ENCODE data around the gene DOHH.

Gene DOHH

DNA sequence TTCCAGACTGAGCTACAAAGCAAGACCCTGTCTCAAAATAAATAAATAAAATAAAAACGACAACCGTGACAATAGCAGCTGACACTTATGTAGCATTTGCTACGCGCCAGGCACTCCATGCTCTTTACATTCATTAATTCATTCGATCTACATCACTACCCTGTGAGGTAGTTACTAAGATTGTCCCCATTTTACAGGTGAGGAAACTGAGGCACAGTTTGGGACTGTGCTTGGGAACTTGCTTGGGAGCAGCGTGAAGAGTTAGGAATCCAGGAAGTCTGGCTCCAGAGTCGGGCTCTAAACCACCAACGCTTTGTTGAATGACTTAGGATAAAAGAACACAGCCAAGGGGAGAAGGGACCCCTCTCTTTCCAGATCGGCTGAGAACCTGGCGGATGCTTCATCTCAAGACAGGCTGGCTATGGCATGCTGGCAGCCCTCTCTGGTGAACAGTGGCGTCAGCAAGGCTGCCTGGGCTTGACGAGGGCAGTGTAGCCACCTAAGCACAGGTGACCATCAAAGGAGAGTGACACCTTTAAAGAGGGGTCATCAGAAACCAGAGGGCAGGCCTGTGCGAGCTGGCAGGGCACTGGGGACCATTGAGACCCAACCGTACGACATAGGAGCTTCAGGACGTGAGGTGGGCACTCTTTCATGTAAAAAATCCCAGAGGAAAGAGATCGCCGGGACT, 591 bp downstream of the DOHH start:
- Histone ChIP-seq H3K27me3 (ENCODE audit: insufficient read depth, low read length) (no peaks in the 10 kb centered on the region), H3K4me3 (ENCODE audit: low read depth, low read length) (peak overlapping the region; percentile 95), H3K36me3 (ENCODE audit: insufficient read depth, low read length) (no peaks in the 10 kb centered on the region), H3K79me2 (ENCODE audit: control insufficient read depth, insufficient read depth, low read length, unreplicated experiment) (peaks cover 24% of the 10 kb centered on the region), H3K27ac (ENCODE audit: low read depth, low read length) (peak overlapping the region; percentile 90), H2AFZ (ENCODE audit: low read length, unreplicated experiment) (peak overlapping the region; percentile 83), H3K4me1 (ENCODE audit: control insufficient read depth, insufficient read depth, low read length, unreplicated experiment) (no peaks in the 10 kb centered on the region)

DNA sequence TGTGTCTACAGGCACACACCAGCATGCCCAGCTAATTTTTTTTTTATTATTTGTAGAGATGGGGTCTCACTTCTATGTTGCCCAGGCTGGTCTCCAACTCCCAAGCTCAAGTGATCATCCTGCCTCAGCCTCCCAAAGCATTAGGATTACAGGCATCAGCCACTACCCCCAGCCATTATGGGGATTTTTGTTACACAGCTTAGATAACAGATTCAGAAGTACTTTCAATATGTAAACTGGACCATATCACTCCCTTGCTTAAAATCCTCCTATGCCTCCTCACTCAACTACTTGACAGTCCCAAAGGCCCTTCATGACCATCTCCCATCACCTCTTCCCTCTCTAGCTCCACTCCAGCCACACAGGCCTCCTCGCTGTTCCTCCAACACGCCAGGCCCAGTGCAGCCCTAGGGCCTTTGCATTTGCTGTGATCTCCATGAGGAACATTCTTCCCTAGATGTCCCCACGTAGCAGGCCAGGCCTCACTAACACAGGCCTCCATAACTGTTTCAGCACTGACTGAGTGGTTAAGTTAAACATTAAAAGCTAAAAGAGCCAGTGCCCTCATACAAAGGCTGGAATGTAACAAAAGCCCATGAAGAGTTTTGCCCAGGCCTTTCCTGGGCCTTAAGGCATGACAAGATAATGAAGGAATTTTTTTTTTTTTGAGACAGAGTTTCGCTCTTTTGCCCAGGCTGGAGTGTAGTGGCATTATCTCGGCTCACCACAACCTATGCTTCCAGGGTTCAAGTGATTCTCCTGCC, 2.5 kb downstream of the DOHH start:
- no peak overlapping the region for H2AFZ ChIP-seq (ENCODE audit: low read length, unreplicated experiment)
- no peaks in the 10 kb centered on the region for H3K27me3 ChIP-seq (ENCODE audit: insufficient read depth, low read length)
- H3K79me2 ChIP-seq (ENCODE audit: control insufficient read depth, insufficient read depth, low read length, unreplicated experiment) = peaks cover 24% of the 10 kb centered on the region
- no peaks in the 10 kb centered on the region for H3K4me1 ChIP-seq (ENCODE audit: control insufficient read depth, insufficient read depth, low read length, unreplicated experiment)
- H3K36me3 ChIP-seq (ENCODE audit: insufficient read depth, low read length) = 0 out of 2 replicates have a peak, but pooled peaks cover 3% of the 10 kb centered on the region
- no peak overlapping the region for H3K4me3 ChIP-seq (ENCODE audit: low read depth, low read length)
- H3K27ac ChIP-seq (ENCODE audit: low read depth, low read length) = no peak overlapping the region

DNA sequence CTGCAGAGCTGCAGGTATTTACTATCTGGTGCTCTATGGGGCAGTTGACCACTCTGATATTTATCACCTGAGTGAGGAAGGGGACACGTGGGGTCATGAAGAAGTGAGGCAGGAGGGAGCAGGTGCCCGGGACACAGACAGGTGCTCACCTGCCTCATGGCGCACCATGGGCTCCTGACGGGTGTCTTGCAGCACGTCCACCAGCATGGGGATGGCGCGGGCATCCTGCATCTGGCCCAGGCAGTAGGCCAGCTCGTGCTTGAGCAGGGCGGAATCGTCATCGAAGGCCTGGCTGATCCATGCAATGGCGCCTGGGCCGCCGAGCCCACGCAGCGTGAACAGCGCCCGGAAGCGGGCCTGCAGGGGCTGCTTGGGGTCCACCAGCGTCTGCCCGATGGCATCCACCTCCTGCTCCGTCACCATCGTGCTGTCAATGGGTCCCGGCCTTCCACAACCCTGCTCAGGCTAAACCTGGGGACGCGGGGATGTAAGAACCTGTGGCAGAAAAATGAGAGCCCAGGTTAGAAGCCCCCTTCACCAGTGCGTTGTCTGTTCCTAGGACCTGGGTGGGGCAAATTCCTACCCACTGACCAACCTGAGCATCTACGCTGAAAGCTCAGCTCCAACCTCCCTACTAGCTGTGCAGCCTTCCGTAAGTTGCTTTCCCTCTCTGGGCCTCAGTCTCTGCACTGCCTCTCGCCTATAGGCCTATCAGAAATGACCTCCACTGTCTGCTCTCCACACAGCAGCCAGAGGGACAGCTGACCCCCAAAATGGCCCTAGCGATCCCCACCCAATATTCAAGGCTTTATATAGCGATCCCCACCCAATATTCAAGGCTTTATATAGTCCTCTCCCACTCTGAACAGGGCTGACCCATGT, 3.8 kb downstream of the DOHH start:
- Histone ChIP-seq H3K79me2 (ENCODE audit: control insufficient read depth, insufficient read depth, low read length, unreplicated experiment) (peaks cover 24% of the 10 kb centered on the region), H3K4me3 (ENCODE audit: low read depth, low read length) (no peak overlapping the region), H3K36me3 (ENCODE audit: insufficient read depth, low read length) (0 out of 2 replicates have a peak, but pooled peaks cover 3% of the 10 kb centered on the region), H2AFZ (ENCODE audit: low read length, unreplicated experiment) (no peak overlapping the region), H3K27ac (ENCODE audit: low read depth, low read length) (no peak overlapping the region), H3K27me3 (ENCODE audit: insufficient read depth, low read length) (no peaks in the 10 kb centered on the region), H3K4me1 (ENCODE audit: control insufficient read depth, insufficient read depth, low read length, unreplicated experiment) (no peaks in the 10 kb centered on the region)

GRCh38 chr19:3494559-3494958, 5.9 kb downstream of the DOHH start:
- H3K4me1 ChIP-seq (ENCODE audit: control insufficient read depth, insufficient read depth, low read length, unreplicated experiment) = no peaks in the 10 kb centered on the region
- no peak overlapping the region for H3K27ac ChIP-seq (ENCODE audit: low read depth, low read length)
- peaks cover 16% of the 10 kb centered on the region for H3K79me2 ChIP-seq (ENCODE audit: control insufficient read depth, insufficient read depth, low read length, unreplicated experiment)
- H2AFZ ChIP-seq (ENCODE audit: low read length, unreplicated experiment) = no peak overlapping the region
- 0 out of 2 replicates have a peak, but pooled peaks cover 3% of the 10 kb centered on the region for H3K36me3 ChIP-seq (ENCODE audit: insufficient read depth, low read length)
- H3K4me3 ChIP-seq (ENCODE audit: low read depth, low read length) = no peak overlapping the region
- no peaks in the 10 kb centered on the region for H3K27me3 ChIP-seq (ENCODE audit: insufficient read depth, low read length)

DNA sequence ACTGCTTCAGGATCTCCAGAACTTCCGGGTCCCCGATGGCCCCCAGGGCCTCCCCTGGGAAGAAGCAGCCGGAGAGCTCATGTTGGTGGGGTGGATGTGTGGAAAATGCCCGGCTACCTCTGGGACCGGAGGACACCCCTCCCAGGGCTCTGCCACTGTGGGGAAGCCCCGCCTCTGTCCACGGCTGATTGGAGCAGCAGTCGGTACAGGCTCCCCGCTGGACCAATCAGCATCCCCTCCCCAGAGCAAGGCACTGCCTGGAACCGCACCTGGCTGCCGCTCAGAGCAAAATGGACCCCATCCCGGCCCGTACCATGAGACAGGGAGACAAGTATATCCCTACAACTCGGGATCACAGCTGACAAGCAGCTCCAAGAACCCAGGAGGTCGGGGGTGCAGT, 6.4 kb downstream of the DOHH start:
- H3K27me3 ChIP-seq (ENCODE audit: insufficient read depth, low read length) = no peaks in the 10 kb centered on the region
- 0 out of 2 replicates have a peak, but pooled peaks cover 3% of the 10 kb centered on the region for H3K36me3 ChIP-seq (ENCODE audit: insufficient read depth, low read length)
- no peak overlapping the region for H2AFZ ChIP-seq (ENCODE audit: low read length, unreplicated experiment)
- peaks cover 13% of the 10 kb centered on the region for H3K79me2 ChIP-seq (ENCODE audit: control insufficient read depth, insufficient read depth, low read length, unreplicated experiment)
- H3K4me3 ChIP-seq (ENCODE audit: low read depth, low read length) = no peak overlapping the region
- H3K27ac ChIP-seq (ENCODE audit: low read depth, low read length) = no peak overlapping the region
- no peaks in the 10 kb centered on the region for H3K4me1 ChIP-seq (ENCODE audit: control insufficient read depth, insufficient read depth, low read length, unreplicated experiment)

DNA sequence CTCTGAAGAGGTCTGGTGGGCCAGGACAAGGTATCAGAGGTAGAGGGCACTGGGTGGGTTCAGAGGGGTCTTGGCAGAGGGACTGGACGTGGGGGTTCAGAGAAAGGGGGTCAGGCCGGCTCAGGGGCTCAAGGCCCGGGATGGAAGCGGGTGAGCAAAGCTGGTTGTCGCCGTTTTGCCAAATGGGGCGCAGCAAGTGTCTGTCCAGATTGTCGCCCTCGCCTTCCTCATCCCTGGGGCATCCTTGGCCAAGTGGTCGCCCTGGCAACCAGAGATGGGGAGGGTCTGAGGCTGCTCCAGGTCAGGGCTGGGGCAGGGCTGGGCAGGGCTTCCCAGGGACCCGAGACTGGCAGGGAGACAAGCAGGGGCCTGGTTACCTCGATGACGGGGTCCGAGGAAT, 6.8 kb downstream of the DOHH start:
- Histone ChIP-seq H2AFZ (ENCODE audit: low read length, unreplicated experiment) (no peak overlapping the region), H3K36me3 (ENCODE audit: insufficient read depth, low read length) (0 out of 2 replicates have a peak, but pooled peaks cover 3% of the 10 kb centered on the region), H3K4me1 (ENCODE audit: control insufficient read depth, insufficient read depth, low read length, unreplicated experiment) (no peaks in the 10 kb centered on the region), H3K4me3 (ENCODE audit: low read depth, low read length) (no peak overlapping the region), H3K27ac (ENCODE audit: low read depth, low read length) (no peak overlapping the region), H3K79me2 (ENCODE audit: control insufficient read depth, insufficient read depth, low read length, unreplicated experiment) (peaks cover 9% of the 10 kb centered on the region), H3K27me3 (ENCODE audit: insufficient read depth, low read length) (no peaks in the 10 kb centered on the region)

- H3K36me3 ChIP-seq (ENCODE audit: insufficient read depth, low read length) = 0 out of 2 replicates have a peak, but pooled peaks cover 3% of the 10 kb centered on the region
- H3K4me1 ChIP-seq (ENCODE audit: control insufficient read depth, insufficient read depth, low read length, unreplicated experiment) = no peaks in the 10 kb centered on the region
- no peaks in the 10 kb centered on the region for H3K27me3 ChIP-seq (ENCODE audit: insufficient read depth, low read length)
- H3K4me3 ChIP-seq (ENCODE audit: low read depth, low read length) = no peak overlapping the region
- no peak overlapping the region for H3K27ac ChIP-seq (ENCODE audit: low read depth, low read length)
- no peak overlapping the region for H2AFZ ChIP-seq (ENCODE audit: low read length, unreplicated experiment)
- peaks cover 5% of the 10 kb centered on the region for H3K79me2 ChIP-seq (ENCODE audit: control insufficient read depth, insufficient read depth, low read length, unreplicated experiment)
Measured at GRCh38 chr19:3492919-3493318, 7.6 kb downstream of the DOHH start.

- no peaks in the 10 kb centered on the region for H3K27me3 ChIP-seq (ENCODE audit: insufficient read depth, low read length)
- H3K4me1 ChIP-seq (ENCODE audit: control insufficient read depth, insufficient read depth, low read length, unreplicated experiment) = no peaks in the 10 kb centered on the region
- no peak overlapping the region for H3K27ac ChIP-seq (ENCODE audit: low read depth, low read length)
- H3K36me3 ChIP-seq (ENCODE audit: insufficient read depth, low read length) = 0 out of 2 replicates have a peak, but pooled peaks cover 3% of the 10 kb centered on the region
- H2AFZ ChIP-seq (ENCODE audit: low read length, unreplicated experiment) = no peak overlapping the region
- H3K79me2 ChIP-seq (ENCODE audit: control insufficient read depth, insufficient read depth, low read length, unreplicated experiment) = peaks cover 2% of the 10 kb centered on the region
- no peak overlapping the region for H3K4me3 ChIP-seq (ENCODE audit: low read depth, low read length)
Measured at GRCh38 chr19:3492131-3492839, 8.2 kb downstream of the DOHH start.

DNA sequence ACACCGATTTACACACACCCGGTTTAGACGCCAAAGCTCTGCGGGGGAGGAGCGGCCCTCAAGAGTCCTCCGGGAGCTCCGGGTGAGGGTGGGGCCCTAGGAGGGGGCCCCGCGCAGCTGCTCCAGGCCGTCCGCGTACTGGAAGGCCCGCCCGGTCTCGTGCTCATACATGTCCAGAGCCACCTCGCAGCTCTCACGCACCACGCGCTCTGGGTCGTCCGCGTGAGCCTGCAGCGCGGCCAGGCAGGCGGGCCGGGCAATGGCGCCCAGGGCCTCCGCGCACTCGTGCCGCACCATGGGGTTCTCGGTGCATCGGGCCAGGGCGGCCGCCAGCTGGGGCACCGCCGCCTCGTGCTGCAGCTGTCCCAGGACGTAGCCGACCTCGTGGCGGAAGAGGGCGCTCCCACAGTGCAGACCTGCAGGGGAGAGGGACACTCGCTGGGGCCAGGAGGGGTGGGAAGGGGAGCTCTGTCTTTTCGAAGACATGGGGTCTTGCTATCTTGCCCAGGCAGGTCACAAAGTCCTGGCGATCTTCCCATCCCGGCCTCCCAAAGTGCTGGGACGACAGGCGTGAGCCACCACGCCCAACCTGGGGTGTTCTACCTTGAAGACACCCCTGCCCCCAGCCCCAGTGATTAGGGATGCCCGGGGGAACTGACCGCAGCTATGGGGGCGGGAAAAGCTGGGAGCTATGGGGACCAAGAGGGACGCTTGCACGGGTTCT, 8.9 kb downstream of the DOHH start:
- H3K36me3 ChIP-seq (ENCODE audit: insufficient read depth, low read length) = 0 out of 2 replicates have a peak, but pooled peaks cover 3% of the 10 kb centered on the region
- H3K27ac ChIP-seq (ENCODE audit: low read depth, low read length) = no peak overlapping the region
- no peak overlapping the region for H3K4me3 ChIP-seq (ENCODE audit: low read depth, low read length)
- H3K79me2 ChIP-seq (ENCODE audit: control insufficient read depth, insufficient read depth, low read length, unreplicated experiment) = no peaks in the 10 kb centered on the region
- no peaks in the 10 kb centered on the region for H3K4me1 ChIP-seq (ENCODE audit: control insufficient read depth, insufficient read depth, low read length, unreplicated experiment)
- no peak overlapping the region for H2AFZ ChIP-seq (ENCODE audit: low read length, unreplicated experiment)
- H3K27me3 ChIP-seq (ENCODE audit: insufficient read depth, low read length) = no peaks in the 10 kb centered on the region
